DOHH2 (cell line): Measurements from ENCODE around the gene RFWD3.
"Not testable (repeated sequence)": the region's sequence is repeated elsewhere in the genome, so short reads cannot be mapped to it uniquely, and the experiment has no call there.

Experiments used
- H3F3A ChIP-seq: fragments of 200-600 bp; sonication (generic), shearing (Covaris generic); 2 replicates; pipeline ENCODE4 v1.6.0; 2016; ENCODE audit warnings: antibody characterized with exemption, mild to moderate bottlenecking; ENCODE audit not compliant: control insufficient read depth, insufficient read depth
- H3K27ac ChIP-seq: fragments of 200-600 bp; sonication (generic); 2 replicates; pipeline ENCODE4 v1.5.1; 2014; ENCODE audit warnings: low read depth, mild to moderate bottlenecking, low read length, moderate library complexity
- H3K27me3 ChIP-seq: fragments of 200-600 bp; sonication (generic); 2 replicates; pipeline ENCODE4 v1.6.1; 2014; ENCODE audit warnings: mild to moderate bottlenecking, low read length, mixed read lengths; ENCODE audit not compliant: control insufficient read depth
- H3K36me3 ChIP-seq: fragments of 200-600 bp; sonication (generic); 2 replicates; pipeline ENCODE4 v1.6.1; 2014; ENCODE audit warnings: mild to moderate bottlenecking, low read length, moderate library complexity, mixed read lengths; ENCODE audit not compliant: control insufficient read depth
- H3K4me1 ChIP-seq: fragments of 200-600 bp; sonication (generic); 2 replicates; pipeline ENCODE4 v1.6.1; 2014; ENCODE audit warnings: mild to moderate bottlenecking, low read length, mixed read lengths; ENCODE audit not compliant: control insufficient read depth
- H3K4me2 ChIP-seq: fragments of 200-600 bp; sonication (generic); 2 replicates; pipeline ENCODE4 v1.6.0; 2014; ENCODE audit warnings: mild to moderate bottlenecking, low read length, moderate library complexity
- H3K4me3 ChIP-seq: fragments of 200-600 bp; sonication (generic); 2 replicates; pipeline ENCODE4 v1.5.1; 2014; ENCODE audit warnings: mild to moderate bottlenecking, low read length, mixed read lengths
- H3K79me2 ChIP-seq: fragments of 200-600 bp; sonication (generic); 2 replicates; pipeline ENCODE4 v1.6.1; 2014; ENCODE audit warnings: mild to moderate bottlenecking, low read length, mixed read lengths; ENCODE audit not compliant: control insufficient read depth
- H3K9me2 ChIP-seq: fragments of 200-600 bp; sonication (generic); replicated peaks from 2 replicates; pipeline ENCODE4 v1.6.1; 2014; ENCODE audit warnings: mild to moderate bottlenecking, low read length, mixed read lengths; ENCODE audit not compliant: control insufficient read depth
- H3K9me3 ChIP-seq: fragments of 200-600 bp; sonication (generic); 2 replicates; pipeline ENCODE4 v1.6.1; 2014; ENCODE audit warnings: antibody characterized with exemption, low read length, mixed read lengths; ENCODE audit not compliant: control insufficient read depth, insufficient read depth
- H4K20me1 ChIP-seq: fragments of 200-600 bp; sonication (generic); 2 replicates; pipeline ENCODE4 v1.6.0; 2014; ENCODE audit warnings: low read depth, mild to moderate bottlenecking, antibody characterized with exemption, low read length, moderate library complexity; ENCODE audit not compliant: control insufficient read depth, insufficient read depth
- CTCF ChIP-seq: fragments of 200-600 bp; sonication (generic); IDR thresholded peaks from one replicate; pipeline ENCODE4 v1.5.1; 2014; ENCODE audit warnings: antibody characterized with exemption, mild to moderate bottlenecking, low read depth, low read length; ENCODE audit not compliant: poor library complexity, severe bottlenecking
- EZH2phosphoT487 ChIP-seq: fragments of 200-600 bp; sonication (generic); IDR thresholded peaks from 2 replicates; pipeline ENCODE4 v1.6.1; 2017; ENCODE audit warnings: borderline replicate concordance, mild to moderate bottlenecking, antibody characterized with exemption, low read length, moderate library complexity, mixed read lengths

RFWD3 gene

GRCh38 chr16:74657870-74658642 lies 8.6 kb downstream of the RFWD3 start:
- TF ChIP-seq CTCF: no peak
- no peak for TF ChIP-seq EZH2phosphoT487
- peaks cover 100% of the 10 kb centered on the region for H3K79me2 ChIP-seq
- no peaks in the 10 kb centered on the region for H3K9me2 ChIP-seq
- H3K36me3 ChIP-seq: peaks cover 94% of the 10 kb centered on the region
- H3F3A ChIP-seq: peaks cover 6% of the 10 kb centered on the region
- H3K27ac ChIP-seq: no peak overlapping the region
- H3K4me3 ChIP-seq: no peak overlapping the region
- peaks cover 43% of the 10 kb centered on the region for H3K4me1 ChIP-seq
- no peaks in the 10 kb centered on the region for H3K27me3 ChIP-seq
- peak overlapping the region; percentile 25 for H3K4me2 ChIP-seq
- H3K9me3 ChIP-seq: no peaks in the 10 kb centered on the region
- peaks cover 17% of the 10 kb centered on the region for H4K20me1 ChIP-seq

- Histone ChIP-seq H3F3A (peaks cover 8% of the 10 kb centered on the region), H3K79me2 (peaks cover 98% of the 10 kb centered on the region), H3K9me3 (no peaks in the 10 kb centered on the region), H3K4me1 (peaks cover 17% of the 10 kb centered on the region), H3K4me2 (no peak overlapping the region), H4K20me1 (peaks cover 20% of the 10 kb centered on the region), H3K27me3 (no peaks in the 10 kb centered on the region), H3K36me3 (peaks cover 92% of the 10 kb centered on the region), H3K27ac (no peak overlapping the region), H3K9me2 (no peaks in the 10 kb centered on the region), H3K4me3 (no peak overlapping the region)
- no peak for TF ChIP-seq CTCF
- TF ChIP-seq EZH2phosphoT487: no peak
These were observed 12.1 kb downstream of the RFWD3 start for GRCh38 chr16:74654536-74655050.

- H3K4me3 ChIP-seq, H3F3A ChIP-seq, H3K4me1 ChIP-seq, H3K9me3 ChIP-seq, H3K4me2 ChIP-seq, H3K27me3 ChIP-seq, H3K27ac ChIP-seq, H3K9me2 ChIP-seq, H4K20me1 ChIP-seq: not testable (repeated sequence)
- Histone ChIP-seq H3K36me3 (peaks cover 92% of the 10 kb centered on the region), H3K79me2 (peaks cover 97% of the 10 kb centered on the region)
These were observed 13.8 kb downstream of the RFWD3 start for GRCh38 chr16:74652883-74653282.

- H3K27me3 ChIP-seq: no peaks in the 10 kb centered on the region
- no peaks in the 10 kb centered on the region for H3K4me1 ChIP-seq
- H3K36me3 ChIP-seq: peaks cover 91% of the 10 kb centered on the region
- H3K4me3 ChIP-seq: no peak overlapping the region
- no peaks in the 10 kb centered on the region for H3K9me2 ChIP-seq
- H3K79me2 ChIP-seq: peaks cover 92% of the 10 kb centered on the region
- H3F3A ChIP-seq: peaks cover 8% of the 10 kb centered on the region
- no peak for TF ChIP-seq CTCF
- TF ChIP-seq EZH2phosphoT487: no peak
- no peaks in the 10 kb centered on the region for H3K9me3 ChIP-seq
- no peak overlapping the region for H3K4me2 ChIP-seq
- H3K27ac ChIP-seq: no peak overlapping the region
- peaks cover 7% of the 10 kb centered on the region; the same call in 1 of the 2 replicates for H4K20me1 ChIP-seq
These were observed 14.4 kb downstream of the RFWD3 start for GRCh38 chr16:74652249-74652648.
